K562 (cell line): ENCODE measurements around the gene FERMT3. TPM values are rescaled to one million over a fixed set of nuclear protein-coding genes. Genes with fewer than 3 reads are reported as not detected.

Experiments
- ATF6 ChIP-seq: sonication (generic); formaldehyde crosslinking; IDR thresholded peaks from 2 replicates; pipeline ENCODE4 v1.4.0; 2020; ENCODE audit warnings: mild to moderate bottlenecking, missing genetic modification reagents
- CXXC5 ChIP-seq: fragments of 250-450 bp; sonication (Bioruptor Pico); IDR thresholded peaks from 2 replicates; pipeline ENCODE4 v1.8.0; 2022; ENCODE audit warnings: inconsistent platforms, mild to moderate bottlenecking, moderate library complexity
- EHMT2 ChIP-seq: fragments of 450-650 bp; IDR thresholded peaks from 2 replicates; pipeline ENCODE4 v1.6.1; 2018; ENCODE audit warnings: antibody characterized with exemption
- FOS ChIP-seq: IDR thresholded peaks from 3 replicates; pipeline ENCODE4 v1.6.1; 2011; ENCODE audit not compliant: insufficient read length; ENCODE audit errors: extremely low read depth
- FOXA3 ChIP-seq, 2 experiments: fragments of 450-650 bp in 1 of 2; sonication (generic) in 1 of 2; formaldehyde crosslinking; IDR thresholded peaks in 1 of 2; conservative IDR thresholded peaks in 1 of 2; 2 replicates each; pipeline versions ENCODE4 v1.4.0 to v1.8.0; 2020 to 2022; ENCODE audit warnings: mild to moderate bottlenecking in 2 of 2, missing genetic modification reagents in 1 of 2
- HMG20B ChIP-seq: fragments of 250-450 bp; sonication (Bioruptor Pico); IDR thresholded peaks from 2 replicates; pipeline ENCODE4 v1.5.0; 2021; ENCODE audit warnings: mild to moderate bottlenecking
- KAT2B ChIP-seq: IDR thresholded peaks from one replicate; pipeline ENCODE4 v1.6.1; 2012; ENCODE audit warnings: low read depth, mild to moderate bottlenecking, control low read depth, inconsistent platforms, low read length, moderate library complexity
- KLF16 ChIP-seq: IDR thresholded peaks from 2 replicates; pipeline ENCODE4 v1.6.1; 2016; ENCODE audit warnings: antibody characterized with exemption
- LCOR ChIP-seq: sonication (generic); formaldehyde crosslinking; IDR thresholded peaks from 2 replicates; pipeline ENCODE4 v1.8.0; 2022; ENCODE audit warnings: mild to moderate bottlenecking, missing genetic modification reagents
- PREB ChIP-seq: sonication (generic); formaldehyde crosslinking; IDR thresholded peaks from 2 replicates; pipeline ENCODE4 v1.8.1; 2023; ENCODE audit warnings: mild to moderate bottlenecking, missing genetic modification reagents
- RAD21 ChIP-seq, 2 experiments: fragments of 250-450 bp in 1 of 2; fragments of 450-650 bp in 1 of 2; sonication (Bioruptor Pico) in 1 of 2; formaldehyde crosslinking in 1 of 2; IDR thresholded peaks in 1 of 2; conservative IDR thresholded peaks in 1 of 2; 2 replicates each; pipeline versions ENCODE4 v1.4.0 to v1.8.0; 2020 to 2022; ENCODE audit warnings: mild to moderate bottlenecking in 2 of 2, moderate library complexity in 1 of 2
- RBM22 ChIP-seq: fragments of 200-400 bp; formaldehyde crosslinking; IDR thresholded peaks from 2 replicates; pipeline ENCODE4 v1.6.1; 2018; ENCODE audit warnings: low read length, low read depth; ENCODE audit not compliant: poor library complexity, severe bottlenecking
- SNRNP70 ChIP-seq: fragments of 200-400 bp; formaldehyde crosslinking; optimal IDR thresholded peaks from 2 replicates; pipeline ENCODE3; 2017; ENCODE audit warnings: low read depth, low read length
- TAF15 ChIP-seq: fragments of 200-400 bp; formaldehyde crosslinking; IDR thresholded peaks from 2 replicates; pipeline ENCODE4 v1.6.1; 2017; ENCODE audit warnings: mild to moderate bottlenecking, low read depth, low read length, moderate library complexity
- TGIF2 ChIP-seq: sonication (generic); formaldehyde crosslinking; IDR thresholded peaks from 2 replicates; pipeline ENCODE4 v1.8.1; 2022; ENCODE audit warnings: mild to moderate bottlenecking, missing genetic modification reagents, moderate library complexity
- ZC3H4 ChIP-seq: sonication (generic); formaldehyde crosslinking; IDR thresholded peaks from 2 replicates; pipeline ENCODE4 v1.9.0; 2021; ENCODE audit warnings: missing genetic modification reagents, borderline replicate concordance
- ZNF41 ChIP-seq: fragments of 250-450 bp; sonication (Bioruptor Pico); conservative IDR thresholded peaks from 2 replicates; pipeline ENCODE4 v1.4.0; 2020; ENCODE audit warnings: mild to moderate bottlenecking
- ZNF436 ChIP-seq: fragments of 250-450, 450-650 bp; sonication (Bioruptor Pico); formaldehyde crosslinking; IDR thresholded peaks from 2 replicates; pipeline ENCODE4 v1.7.0; 2020; ENCODE audit warnings: mild to moderate bottlenecking
- polyA plus RNA-seq, 8 experiments: library from polyadenylated mRNA; depleted of rRNA in 4 of 8; stranded (reverse) in 5 of 8; unstranded in 3 of 8; fragments of >200 nt; fragmentation: Nextera tagmentation in 2 of 8; fragmentation: Illumina TruSeq in 1 of 8; extraction: Ambion mirVana in 2 of 8; extraction: Trizol in 1 of 8; gene quantifications; 2 replicates each; pipeline versions ENCODE4 v1.2.1 to v1.2.3, GENCODE V29; 2011 to 2014; ENCODE audit warnings: inconsistent platforms in 1 of 8, missing spikeins in 1 of 8
- total RNA-seq, 7 experiments: library from RNA; depleted of rRNA in 6 of 7; stranded (reverse); fragments of >200 nt in 6 of 7; fragmentation: Illumina TruSeq in 2 of 7; extraction: Trizol in 2 of 7; gene quantifications; 2 replicates each; pipeline versions ENCODE4 v1.2.1 to v1.2.3, GENCODE V29; 2011 to 2021; ENCODE audit warnings: low replicate concordance in 1 of 7
- TF ChIP-seq, protein P1 (sequence below): sonication (generic); formaldehyde crosslinking; IDR thresholded peaks from 2 replicates; pipeline ENCODE4 v1.8.0; 2022; ENCODE audit warnings: missing genetic modification reagents, mild to moderate bottlenecking, borderline replicate concordance
- TF ChIP-seq, protein P2 (sequence below): fragments of 250-450 bp; sonication (Bioruptor Pico); IDR thresholded peaks from 2 replicates; pipeline ENCODE4 v1.5.0; 2021; ENCODE audit warnings: mild to moderate bottlenecking, borderline replicate concordance

Gene FERMT3
- total and polyA plus RNA-seq, 9 of the 15 experiments (the other 6 are each of a cell fraction or from before 2014, with no cell fraction given) = 3.2 to 275 (median 79.7) TPM

GRCh38 chr11:64245797-64246620 is 39.5 kb downstream of the FERMT3 start (continued):
- no peak for TF ChIP-seq ZNF436
- TF ChIP-seq, protein P1, sequence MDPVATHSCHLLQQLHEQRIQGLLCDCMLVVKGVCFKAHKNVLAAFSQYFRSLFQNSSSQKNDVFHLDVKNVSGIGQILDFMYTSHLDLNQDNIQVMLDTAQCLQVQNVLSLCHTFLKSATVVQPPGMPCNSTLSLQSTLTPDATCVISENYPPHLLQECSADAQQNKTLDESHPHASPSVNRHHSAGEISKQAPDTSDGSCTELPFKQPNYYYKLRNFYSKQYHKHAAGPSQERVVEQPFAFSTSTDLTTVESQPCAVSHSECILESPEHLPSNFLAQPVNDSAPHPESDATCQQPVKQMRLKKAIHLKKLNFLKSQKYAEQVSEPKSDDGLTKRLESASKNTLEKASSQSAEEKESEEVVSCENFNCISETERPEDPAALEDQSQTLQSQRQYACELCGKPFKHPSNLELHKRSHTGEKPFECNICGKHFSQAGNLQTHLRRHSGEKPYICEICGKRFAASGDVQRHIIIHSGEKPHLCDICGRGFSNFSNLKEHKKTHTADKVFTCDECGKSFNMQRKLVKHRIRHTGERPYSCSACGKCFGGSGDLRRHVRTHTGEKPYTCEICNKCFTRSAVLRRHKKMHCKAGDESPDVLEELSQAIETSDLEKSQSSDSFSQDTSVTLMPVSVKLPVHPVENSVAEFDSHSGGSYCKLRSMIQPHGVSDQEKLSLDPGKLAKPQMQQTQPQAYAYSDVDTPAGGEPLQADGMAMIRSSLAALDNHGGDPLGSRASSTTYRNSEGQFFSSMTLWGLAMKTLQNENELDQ (CRISPR knock-in tag) = no peak
- TF ChIP-seq SNRNP70 = no peak
- TF ChIP-seq CXXC5 (CRISPR knock-in tag) = no peak
- TF ChIP-seq HMG20B (CRISPR knock-in tag) = no peak
- TF ChIP-seq ZNF41 = no peak
- no peak for TF ChIP-seq TAF15
- no peak for TF ChIP-seq KAT2B
- no peak for TF ChIP-seq EHMT2
- no peak for TF ChIP-seq RAD21 (CRISPR knock-in tag; conservative IDR thresholded peaks at IDR 0.05 in 1 of 2, IDR thresholded peaks at IDR 0.05 in 1 of 2)
- no peak for TF ChIP-seq FOXA3 (CRISPR knock-in tag; conservative IDR thresholded peaks at IDR 0.05 in 1 of 2, IDR thresholded peaks at IDR 0.05 in 1 of 2)
- no peak for TF ChIP-seq RBM22
- peak; percentile 72; the same call in 1 of the 2 replicates for TF ChIP-seq ATF6 (CRISPR knock-in tag)
- TF ChIP-seq LCOR (CRISPR knock-in tag) = no peak
- TF ChIP-seq PREB = no peak
- no peak for TF ChIP-seq FOS
- TF ChIP-seq TGIF2 = no peak
- TF ChIP-seq, protein P2, sequence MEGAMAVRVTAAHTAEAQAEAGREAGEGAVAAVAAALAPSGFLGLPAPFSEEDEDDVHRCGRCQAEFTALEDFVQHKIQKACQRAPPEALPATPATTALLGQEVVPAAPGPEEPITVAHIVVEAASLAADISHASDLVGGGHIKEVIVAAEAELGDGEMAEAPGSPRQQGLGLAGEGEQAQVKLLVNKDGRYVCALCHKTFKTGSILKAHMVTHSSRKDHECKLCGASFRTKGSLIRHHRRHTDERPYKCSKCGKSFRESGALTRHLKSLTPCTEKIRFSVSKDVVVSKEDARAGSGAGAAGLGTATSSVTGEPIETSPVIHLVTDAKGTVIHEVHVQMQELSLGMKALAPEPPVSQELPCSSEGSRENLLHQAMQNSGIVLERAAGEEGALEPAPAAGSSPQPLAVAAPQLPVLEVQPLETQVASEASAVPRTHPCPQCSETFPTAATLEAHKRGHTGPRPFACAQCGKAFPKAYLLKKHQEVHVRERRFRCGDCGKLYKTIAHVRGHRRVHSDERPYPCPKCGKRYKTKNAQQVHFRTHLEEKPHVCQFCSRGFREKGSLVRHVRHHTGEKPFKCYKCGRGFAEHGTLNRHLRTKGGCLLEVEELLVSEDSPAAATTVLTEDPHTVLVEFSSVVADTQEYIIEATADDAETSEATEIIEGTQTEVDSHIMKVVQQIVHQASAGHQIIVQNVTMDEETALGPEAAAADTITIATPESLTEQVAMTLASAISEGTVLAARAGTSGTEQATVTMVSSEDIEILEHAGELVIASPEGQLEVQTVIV (CRISPR knock-in tag) = no peak
- no peak for TF ChIP-seq KLF16
- TF ChIP-seq ZC3H4 (CRISPR knock-in tag) = 0 out of 2 replicates have a peak, but pooled peaks have one; percentile 8
